Endothelial cell of umbilical vein (primary cell): ENCODE measurements around the gene SMAD6. TPM values are rescaled to one million over a fixed set of nuclear protein-coding genes. Genes with fewer than 3 reads are reported as not detected.

ENCODE experiments used
- BruUV-seq: library from RNA; stranded (reverse); fragments of 400-500 nt; replicated peaks from 2 replicates; lab custom pipeline; 2021; lab: Mats Ljungman, UMichigan
- CTCF ChIA-PET: fragments of 300-600, 350-600 bp; sonication (Branson Sonifier 250); formaldehyde crosslinking; loops from one replicate; lab custom pipeline; 2021; ENCODE audit warnings: antibody characterized with exemption, inconsistent platforms; lab: Charles Lee
- POLR2A ChIA-PET: fragments of 300-600, 350-600 bp; sonication (Branson Sonifier 250); formaldehyde crosslinking; loops from one replicate; lab custom pipeline; 2021; ENCODE audit warnings: antibody characterized with exemption, inconsistent platforms; lab: Charles Lee
- DNase-seq: peaks from one replicate; pipeline ENCODE4 v3.0.0-alpha.2; 2011; ENCODE audit warnings: low read depth, low spot score
- FAIRE-seq: peaks from 2 replicates; lab custom pipeline; 2011; peaks lifted over from hg19 to GRCh38; lab: Jason Lieb, UNC
- H2AFZ ChIP-seq: 2 replicates; pipeline ENCODE4 v1.6.0; 2012; ENCODE audit warnings: low read depth, low read length, control low read depth, inconsistent platforms
- H3K27ac ChIP-seq: 2 replicates; pipeline ENCODE4 v1.5.1; 2011; ENCODE audit warnings: low read depth, mild to moderate bottlenecking, control low read depth, low read length, moderate library complexity; ENCODE audit not compliant: insufficient read depth
- H3K27me3 ChIP-seq, 2 experiments: 2 replicates each; pipeline versions ENCODE4 v1.6.0 to v1.6.1; 2011; ENCODE audit warnings: low read length in 2 of 2, mixed read lengths in 1 of 2; ENCODE audit not compliant: control insufficient read depth in 2 of 2, insufficient read depth in 2 of 2
- H3K36me3 ChIP-seq, 2 experiments: 2 replicates in 1 of 2; 3 replicates in 1 of 2; pipeline ENCODE4 v1.5.1; 2011; ENCODE audit warnings: low read length in 2 of 2, mild to moderate bottlenecking in 1 of 2, moderate library complexity in 1 of 2; ENCODE audit not compliant: control insufficient read depth in 2 of 2, insufficient read depth in 2 of 2; ENCODE audit errors: extremely low read depth in 1 of 2
- H3K4me1 ChIP-seq: 3 replicates; pipeline ENCODE4 v1.5.1; 2011; ENCODE audit warnings: mild to moderate bottlenecking, low read length; ENCODE audit not compliant: control insufficient read depth, insufficient read depth; ENCODE audit errors: extremely low read depth
- H3K4me2 ChIP-seq: 2 replicates; pipeline ENCODE4 v1.6.1; 2011; ENCODE audit warnings: low read length, control low read depth, mixed read lengths; ENCODE audit not compliant: insufficient read depth
- H3K4me3 ChIP-seq, 3 experiments: fragments of 200-600 bp in 1 of 3; sonication (generic), shearing (Covaris generic) in 1 of 3; replicated peaks in 1 of 3; 2 replicates each; pipeline ENCODE4 v1.5.1; 2011 to 2016; ENCODE audit warnings: control low read depth in 3 of 3, low read length in 3 of 3, mild to moderate bottlenecking in 2 of 3, inconsistent platforms in 1 of 3, low read depth in 1 of 3, moderate library complexity in 1 of 3; ENCODE audit not compliant: insufficient read depth in 1 of 3
- H3K79me2 ChIP-seq: 2 replicates; pipeline ENCODE4 v1.6.0; 2012; ENCODE audit warnings: low read length, inconsistent platforms; ENCODE audit not compliant: control insufficient read depth, insufficient read depth
- H3K9ac ChIP-seq: replicated peaks from 2 replicates; pipeline ENCODE3; 2011; ENCODE audit warnings: low read length, control low read depth; ENCODE audit not compliant: insufficient read depth; ENCODE audit errors: extremely low read depth
- H3K9me1 ChIP-seq: replicated peaks from 3 replicates; pipeline ENCODE4 v1.6.0; 2011; ENCODE audit warnings: mild to moderate bottlenecking, low read length; ENCODE audit not compliant: control insufficient read depth, insufficient read depth; ENCODE audit errors: extremely low read depth
- H3K9me3 ChIP-seq: replicated peaks from 2 replicates; pipeline ENCODE4 v1.5.1; 2012; ENCODE audit warnings: low read length, inconsistent platforms; ENCODE audit not compliant: control insufficient read depth, insufficient read depth
- H4K20me1 ChIP-seq: replicated peaks from 2 replicates; pipeline ENCODE3; 2011; ENCODE audit warnings: mild to moderate bottlenecking, low read length; ENCODE audit not compliant: control insufficient read depth, insufficient read depth; ENCODE audit errors: extremely low read depth
- EZH2 ChIP-seq: IDR thresholded peaks from 2 replicates; pipeline ENCODE4 v1.6.1; 2012; ENCODE audit warnings: borderline replicate concordance, low read depth, mild to moderate bottlenecking, moderate library complexity, low read length, inconsistent platforms; ENCODE audit not compliant: severe bottlenecking
- FOS ChIP-seq: IDR thresholded peaks from 2 replicates; pipeline ENCODE4 v1.6.1; 2011; ENCODE audit warnings: mild to moderate bottlenecking, low read length, moderate library complexity, borderline replicate concordance; ENCODE audit not compliant: insufficient read depth
- GATA2 ChIP-seq: IDR thresholded peaks from 2 replicates; pipeline ENCODE4 v1.7.0; 2011; ENCODE audit warnings: low read depth, mild to moderate bottlenecking, moderate library complexity, mixed read lengths, low read length; ENCODE audit not compliant: insufficient read length, insufficient read depth
- JUN ChIP-seq: IDR thresholded peaks from 2 replicates; pipeline ENCODE4 v1.6.1; 2011; ENCODE audit warnings: borderline replicate concordance, low read depth; ENCODE audit not compliant: insufficient read length, insufficient read depth
- POLR2A ChIP-seq: IDR thresholded peaks from 2 replicates; pipeline ENCODE4 v1.6.1; 2012; ENCODE audit warnings: low read depth, mild to moderate bottlenecking, control low read depth, low read length
- POLR2AphosphoS5 ChIP-seq: IDR thresholded peaks from 2 replicates; pipeline ENCODE4 v1.6.1; 2012; ENCODE audit warnings: low read depth, mild to moderate bottlenecking, control low read depth, low read length, moderate library complexity; ENCODE audit not compliant: insufficient read depth
- dilution Hi-C: fragments of 300-500 bp; cut with MboI; formaldehyde crosslinking; loops from one replicate; pipeline ENCODE4 v1.15.0; 2019; ENCODE audit warnings: low sequenced_read_pairs; ENCODE audit not compliant: extremely low pct_ligation_motif_present
- intact Hi-C: fragments of 100-400 bp; cut with micrococcal nuclease; formaldehyde crosslinking; loops from one replicate; pipeline ENCODE4 v1.10.0; 2022
- polyA plus RNA-seq, 4 experiments: library from polyadenylated mRNA; depleted of rRNA in 3 of 4; stranded (reverse) in 3 of 4; unstranded in 1 of 4; fragments of >200 nt; gene quantifications; 2 replicates each; pipeline versions ENCODE4 v1.2.1 to v1.2.3, GENCODE V29; 2011 to 2012; ENCODE audit warnings: missing spikeins in 1 of 4
- total RNA-seq: library from RNA; stranded (reverse); gene quantifications from 2 replicates; pipeline ENCODE4 v1.2.3, GENCODE V29; 2021
- TF ChIP-seq, protein P1 (sequence below), 2 donors: IDR thresholded peaks; 1 replicate in 1 of 2; 2 replicates in 1 of 2; pipeline ENCODE4 v1.5.1; 2011; ENCODE audit warnings: low read length in 2 of 2, mild to moderate bottlenecking in 2 of 2, moderate library complexity in 2 of 2, control low read depth in 1 of 2, inconsistent platforms in 1 of 2, low read depth in 1 of 2; ENCODE audit not compliant: insufficient read depth in 1 of 2; ENCODE audit errors: extremely low read depth in 1 of 2
- TF ChIP-seq, protein P2 (sequence below): IDR thresholded peaks from 2 replicates; pipeline ENCODE4 v1.6.1; 2011; ENCODE audit not compliant: insufficient read depth, insufficient read length

Gene SMAD6
- total and polyA plus RNA-seq, 2 donors (not counting 3 experiments of a cell fraction or from before 2014, with no cell fraction given) = 7.3 to 12.5 TPM

DNA sequence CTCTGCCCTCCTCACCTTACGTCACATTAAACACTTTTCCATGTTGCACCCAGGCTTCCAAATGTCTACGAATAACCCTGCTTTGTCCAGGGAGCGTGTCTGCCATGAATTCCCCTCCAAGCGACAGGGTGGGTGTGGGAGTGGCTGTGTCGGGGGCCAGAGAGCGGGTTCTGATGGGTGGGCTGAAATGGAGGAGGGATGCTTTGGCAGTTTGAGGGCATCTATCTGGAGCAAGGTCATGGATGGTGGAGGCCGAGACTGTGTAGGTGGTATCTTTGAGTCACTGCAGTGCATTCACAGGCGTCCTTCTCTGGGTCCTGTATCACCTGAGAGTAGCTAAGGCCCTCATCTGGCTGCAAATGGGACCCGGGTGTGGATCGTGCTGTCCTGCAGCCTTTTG is 36.6 kb downstream of the SMAD6 start:
- H3K27me3 ChIP-seq = no peaks in the 10 kb centered on the region
- no peaks in the 10 kb centered on the region for H3K36me3 ChIP-seq
- no peak overlapping the region for H3K27ac ChIP-seq
- no peak for DNase-seq
- dilution Hi-C loops (no loop called here), intact Hi-C loops (no loop called here)
- no peaks in the 10 kb centered on the region for H3K9me3 ChIP-seq
- no peak for FAIRE-seq
- no peak for TF ChIP-seq GATA2
- TF ChIP-seq POLR2AphosphoS5 = no peak
- no peak for TF ChIP-seq POLR2A
- TF ChIP-seq FOS = no peak
- no peak for TF ChIP-seq JUN
- no peak for TF ChIP-seq EZH2
- TF ChIP-seq, protein P1, sequence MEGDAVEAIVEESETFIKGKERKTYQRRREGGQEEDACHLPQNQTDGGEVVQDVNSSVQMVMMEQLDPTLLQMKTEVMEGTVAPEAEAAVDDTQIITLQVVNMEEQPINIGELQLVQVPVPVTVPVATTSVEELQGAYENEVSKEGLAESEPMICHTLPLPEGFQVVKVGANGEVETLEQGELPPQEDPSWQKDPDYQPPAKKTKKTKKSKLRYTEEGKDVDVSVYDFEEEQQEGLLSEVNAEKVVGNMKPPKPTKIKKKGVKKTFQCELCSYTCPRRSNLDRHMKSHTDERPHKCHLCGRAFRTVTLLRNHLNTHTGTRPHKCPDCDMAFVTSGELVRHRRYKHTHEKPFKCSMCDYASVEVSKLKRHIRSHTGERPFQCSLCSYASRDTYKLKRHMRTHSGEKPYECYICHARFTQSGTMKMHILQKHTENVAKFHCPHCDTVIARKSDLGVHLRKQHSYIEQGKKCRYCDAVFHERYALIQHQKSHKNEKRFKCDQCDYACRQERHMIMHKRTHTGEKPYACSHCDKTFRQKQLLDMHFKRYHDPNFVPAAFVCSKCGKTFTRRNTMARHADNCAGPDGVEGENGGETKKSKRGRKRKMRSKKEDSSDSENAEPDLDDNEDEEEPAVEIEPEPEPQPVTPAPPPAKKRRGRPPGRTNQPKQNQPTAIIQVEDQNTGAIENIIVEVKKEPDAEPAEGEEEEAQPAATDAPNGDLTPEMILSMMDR (IDR thresholded peaks at IDR 0.05; ENCODE audit: extremely low read depth in 1 of 2, insufficient read depth in 1 of 2, low read depth in 1 of 2, low read length in 2 of 2) = no peak
- TF ChIP-seq, protein P2, sequence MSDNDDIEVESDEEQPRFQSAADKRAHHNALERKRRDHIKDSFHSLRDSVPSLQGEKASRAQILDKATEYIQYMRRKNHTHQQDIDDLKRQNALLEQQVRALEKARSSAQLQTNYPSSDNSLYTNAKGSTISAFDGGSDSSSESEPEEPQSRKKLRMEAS = no peak
- H4K20me1 ChIP-seq = no peaks in the 10 kb centered on the region
- no peaks in the 10 kb centered on the region for H3K9me1 ChIP-seq
- no TSS peak for BruUV-seq
- CTCF ChIA-PET = no interaction called here
- peaks cover 54% of the 10 kb centered on the region for H3K79me2 ChIP-seq
- H3K4me3 ChIP-seq = no peak overlapping the region
- H3K9ac ChIP-seq = no peak overlapping the region
- POLR2A ChIA-PET = interaction anchor here (0.6 kb wide), 1 partner anchor 657 kb away, joined by 12 read pairs; no protein-coding TSS in a partner anchor
- H3K4me1 ChIP-seq = peaks cover 28% of the 10 kb centered on the region
- H2AFZ ChIP-seq = no peak overlapping the region
- no peak overlapping the region for H3K4me2 ChIP-seq
